ENCODE results near the gene OIP5. TPM values are rescaled to one million over a fixed set of nuclear protein-coding genes. Genes with fewer than 3 reads are reported as not detected.

OIP5 gene
- polyA plus RNA-seq, 1 donor from 2014 or later, result 1.7 TPM

DNA sequence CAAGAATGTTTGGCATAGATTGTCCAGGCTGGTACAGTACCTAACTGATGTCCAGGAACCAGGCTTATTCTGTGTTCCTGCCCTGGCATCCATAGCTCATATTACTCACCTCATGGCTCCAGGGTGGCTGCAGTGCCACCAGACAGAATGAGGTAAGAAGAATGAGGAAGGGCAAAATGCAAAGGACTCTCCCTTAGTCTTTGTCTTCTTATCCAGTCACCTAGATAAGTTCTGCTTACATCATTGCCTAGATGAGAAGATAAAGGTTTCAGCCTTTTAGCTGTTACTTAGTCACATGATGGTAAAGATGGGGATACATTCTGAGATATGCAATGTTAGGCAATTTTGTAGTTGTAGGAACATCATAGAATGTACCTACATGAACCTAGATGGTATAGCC lies 55.6 kb downstream of the OIP5 start:
- Histone ChIP-seq H4K20me1 (ENCODE audit: insufficient read depth) (no peaks in the 10 kb centered on the region), H3K79me2 (replicated peaks; ENCODE audit: insufficient read depth, low read length) (no peaks in the 10 kb centered on the region), H3K4me3 (ENCODE audit: low read length) (no peak overlapping the region), H3K9me2 (ENCODE audit: insufficient read depth, low read length) (no peaks in the 10 kb centered on the region), H3F3A (ENCODE audit: insufficient read depth, low read length, poor library complexity, severe bottlenecking) (no peaks in the 10 kb centered on the region), H3K9me3 (ENCODE audit: low read length) (no peaks in the 10 kb centered on the region), H3K36me3 (ENCODE audit: insufficient read depth, low read length) (no peaks in the 10 kb centered on the region), H2AFZ (ENCODE audit: low read depth, low read length) (no peak overlapping the region), H3K4me2 (ENCODE audit: low read length) (no peak overlapping the region), H3K9ac (ENCODE audit: low read length) (no peak overlapping the region), H3K27ac (ENCODE audit: low read length) (no peak overlapping the region), H3K27me3 (ENCODE audit: insufficient read depth, low read depth, low read length) (no peaks in the 10 kb centered on the region)
- TF ChIP-seq RAD21 (conservative IDR thresholded peaks at IDR 0.05) (no peak), TAF1 (IDR thresholded peaks at IDR 0.05; ENCODE audit: low read depth) (no peak), EP300 (conservative IDR thresholded peaks at IDR 0.05; ENCODE audit: poor library complexity, severe bottlenecking) (no peak), EZH2 (IDR thresholded peaks at IDR 0.05; ENCODE audit: borderline replicate concordance, insufficient read depth, low read length, poor library complexity, severe bottlenecking) (no peak), SMC3 (conservative IDR thresholded peaks at IDR 0.05; ENCODE audit: poor library complexity) (no peak), POLR2AphosphoS5 (IDR thresholded peaks at IDR 0.05) (no peak), MXI1 (conservative IDR thresholded peaks at IDR 0.05; ENCODE audit: poor library complexity, severe bottlenecking) (no peak)
- TF ChIP-seq, protein P1, sequence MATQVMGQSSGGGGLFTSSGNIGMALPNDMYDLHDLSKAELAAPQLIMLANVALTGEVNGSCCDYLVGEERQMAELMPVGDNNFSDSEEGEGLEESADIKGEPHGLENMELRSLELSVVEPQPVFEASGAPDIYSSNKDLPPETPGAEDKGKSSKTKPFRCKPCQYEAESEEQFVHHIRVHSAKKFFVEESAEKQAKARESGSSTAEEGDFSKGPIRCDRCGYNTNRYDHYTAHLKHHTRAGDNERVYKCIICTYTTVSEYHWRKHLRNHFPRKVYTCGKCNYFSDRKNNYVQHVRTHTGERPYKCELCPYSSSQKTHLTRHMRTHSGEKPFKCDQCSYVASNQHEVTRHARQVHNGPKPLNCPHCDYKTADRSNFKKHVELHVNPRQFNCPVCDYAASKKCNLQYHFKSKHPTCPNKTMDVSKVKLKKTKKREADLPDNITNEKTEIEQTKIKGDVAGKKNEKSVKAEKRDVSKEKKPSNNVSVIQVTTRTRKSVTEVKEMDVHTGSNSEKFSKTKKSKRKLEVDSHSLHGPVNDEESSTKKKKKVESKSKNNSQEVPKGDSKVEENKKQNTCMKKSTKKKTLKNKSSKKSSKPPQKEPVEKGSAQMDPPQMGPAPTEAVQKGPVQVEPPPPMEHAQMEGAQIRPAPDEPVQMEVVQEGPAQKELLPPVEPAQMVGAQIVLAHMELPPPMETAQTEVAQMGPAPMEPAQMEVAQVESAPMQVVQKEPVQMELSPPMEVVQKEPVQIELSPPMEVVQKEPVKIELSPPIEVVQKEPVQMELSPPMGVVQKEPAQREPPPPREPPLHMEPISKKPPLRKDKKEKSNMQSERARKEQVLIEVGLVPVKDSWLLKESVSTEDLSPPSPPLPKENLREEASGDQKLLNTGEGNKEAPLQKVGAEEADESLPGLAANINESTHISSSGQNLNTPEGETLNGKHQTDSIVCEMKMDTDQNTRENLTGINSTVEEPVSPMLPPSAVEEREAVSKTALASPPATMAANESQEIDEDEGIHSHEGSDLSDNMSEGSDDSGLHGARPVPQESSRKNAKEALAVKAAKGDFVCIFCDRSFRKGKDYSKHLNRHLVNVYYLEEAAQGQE (IDR thresholded peaks at IDR 0.05; ENCODE audit: borderline replicate concordance), result no peak
- TF ChIP-seq, protein P2, sequence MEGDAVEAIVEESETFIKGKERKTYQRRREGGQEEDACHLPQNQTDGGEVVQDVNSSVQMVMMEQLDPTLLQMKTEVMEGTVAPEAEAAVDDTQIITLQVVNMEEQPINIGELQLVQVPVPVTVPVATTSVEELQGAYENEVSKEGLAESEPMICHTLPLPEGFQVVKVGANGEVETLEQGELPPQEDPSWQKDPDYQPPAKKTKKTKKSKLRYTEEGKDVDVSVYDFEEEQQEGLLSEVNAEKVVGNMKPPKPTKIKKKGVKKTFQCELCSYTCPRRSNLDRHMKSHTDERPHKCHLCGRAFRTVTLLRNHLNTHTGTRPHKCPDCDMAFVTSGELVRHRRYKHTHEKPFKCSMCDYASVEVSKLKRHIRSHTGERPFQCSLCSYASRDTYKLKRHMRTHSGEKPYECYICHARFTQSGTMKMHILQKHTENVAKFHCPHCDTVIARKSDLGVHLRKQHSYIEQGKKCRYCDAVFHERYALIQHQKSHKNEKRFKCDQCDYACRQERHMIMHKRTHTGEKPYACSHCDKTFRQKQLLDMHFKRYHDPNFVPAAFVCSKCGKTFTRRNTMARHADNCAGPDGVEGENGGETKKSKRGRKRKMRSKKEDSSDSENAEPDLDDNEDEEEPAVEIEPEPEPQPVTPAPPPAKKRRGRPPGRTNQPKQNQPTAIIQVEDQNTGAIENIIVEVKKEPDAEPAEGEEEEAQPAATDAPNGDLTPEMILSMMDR (IDR thresholded peaks at IDR 0.05; ENCODE audit: poor library complexity, severe bottlenecking), result no peak

DNA sequence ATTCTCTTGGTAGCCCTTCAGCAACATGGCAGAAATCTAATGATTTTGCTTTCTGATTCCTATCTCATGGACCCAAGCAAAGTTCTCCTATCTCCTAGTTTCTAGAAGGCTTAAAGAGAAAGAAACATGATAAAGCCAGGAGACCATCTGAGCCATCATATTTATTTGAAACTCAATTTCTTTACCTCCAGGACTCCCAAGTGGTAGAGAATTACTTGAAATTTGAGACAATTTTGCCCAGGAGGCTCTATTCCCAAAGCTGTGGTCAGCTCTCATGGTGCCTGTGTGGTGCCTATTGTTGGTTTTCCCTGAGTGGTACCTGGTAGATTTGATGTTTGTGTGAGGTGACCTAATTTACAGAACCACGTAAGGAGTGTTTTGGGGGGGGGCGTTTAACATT lies 62.5 kb downstream of the OIP5 start:
- no peaks in the 10 kb centered on the region for H3K79me2 ChIP-seq (replicated peaks; ENCODE audit: insufficient read depth, low read length)
- no peak overlapping the region for H3K4me2 ChIP-seq (ENCODE audit: low read length)
- no peak overlapping the region for H3K27ac ChIP-seq (ENCODE audit: low read length)
- no peaks in the 10 kb centered on the region for H3K36me3 ChIP-seq (ENCODE audit: insufficient read depth, low read length)
- no peak overlapping the region for H3K9ac ChIP-seq (ENCODE audit: low read length)
- H4K20me1 ChIP-seq (ENCODE audit: insufficient read depth), result no peaks in the 10 kb centered on the region
- no peaks in the 10 kb centered on the region for H3K9me2 ChIP-seq (ENCODE audit: insufficient read depth, low read length)
- no peak overlapping the region for H2AFZ ChIP-seq (ENCODE audit: low read depth, low read length)
- no peaks in the 10 kb centered on the region for H3K9me3 ChIP-seq (ENCODE audit: low read length)
- TF ChIP-seq, protein P1 (IDR thresholded peaks at IDR 0.05; ENCODE audit: borderline replicate concordance), result no peak
- TF ChIP-seq, protein P2 (IDR thresholded peaks at IDR 0.05; ENCODE audit: poor library complexity, severe bottlenecking), result no peak
- TF ChIP-seq EP300 (conservative IDR thresholded peaks at IDR 0.05; ENCODE audit: poor library complexity, severe bottlenecking), result no peak
- TF ChIP-seq SMC3 (conservative IDR thresholded peaks at IDR 0.05; ENCODE audit: poor library complexity), result no peak
- H3F3A ChIP-seq (ENCODE audit: insufficient read depth, low read length, poor library complexity, severe bottlenecking), result no peaks in the 10 kb centered on the region
- no peak overlapping the region for H3K4me3 ChIP-seq (ENCODE audit: low read length)
- no peaks in the 10 kb centered on the region for H3K27me3 ChIP-seq (ENCODE audit: insufficient read depth, low read depth, low read length)

All from neural cell (in vitro differentiated cells).